Hippocampal formation (tissue), 2 donors: ENCODE data around the gene ADAP1.

Source experiments
- DNase-seq, 2 donors: peaks; one replicate each; lab custom pipeline; 2025; lab: John Stamatoyannopoulos, UW

Gene ADAP1

GRCh38 chr7:895451-896052 is 58.9 kb downstream of the ADAP1 start:
- DNase-seq: no peak

- DNase-seq: no peak
These were observed 59.5 kb downstream of the ADAP1 start for GRCh38 chr7:894927-895450.

- DNase-seq: no peak
These were observed 60.2 kb downstream of the ADAP1 start for GRCh38 chr7:894164-894867.

- no peak for DNase-seq
These were observed 60.8 kb downstream of the ADAP1 start for GRCh38 chr7:893686-894085.

- no peak for DNase-seq
These were observed 61.6 kb downstream of the ADAP1 start for GRCh38 chr7:892648-893593.

- DNase-seq: no peak
These were observed 62.7 kb downstream of the ADAP1 start for GRCh38 chr7:891805-892204.

GRCh38 chr7:891291-891690 is 63.2 kb downstream of the ADAP1 start:
- no peak for DNase-seq

GRCh38 chr7:890868-891267 is 63.6 kb downstream of the ADAP1 start:
- DNase-seq: no peak

- no peak for DNase-seq
These were observed 65.1 kb downstream of the ADAP1 start for GRCh38 chr7:889391-889790.

- DNase-seq: no peak
These were observed 65.5 kb downstream of the ADAP1 start for GRCh38 chr7:889025-889390.

GRCh38 chr7:888081-889024 is 66.1 kb downstream of the ADAP1 start:
- no peak for DNase-seq

- DNase-seq: no peak
These were observed 67.0 kb downstream of the ADAP1 start for GRCh38 chr7:887488-887820.

GRCh38 chr7:886626-887487 is 67.6 kb downstream of the ADAP1 start:
- no peak for DNase-seq

- no peak for DNase-seq
These were observed 68.4 kb downstream of the ADAP1 start for GRCh38 chr7:885893-886625.

- no peak for DNase-seq
These were observed 69.1 kb downstream of the ADAP1 start for GRCh38 chr7:885261-885892.

- no peak for DNase-seq
These were observed 70.1 kb downstream of the ADAP1 start for GRCh38 chr7:884191-885003.

- no peak for DNase-seq
These were observed 71.1 kb downstream of the ADAP1 start for GRCh38 chr7:883055-884021.
